ENCODE data around the gene CSGALNACT2.

The CSGALNACT2 gene

GRCh38 chr10:43166880-43167497, 28.7 kb downstream of the CSGALNACT2 start:
- TF ChIP-seq MAX (IDR thresholded peaks at IDR 0.05; ENCODE audit: low read depth, low read length) (no peak), CTCF (IDR thresholded peaks at IDR 0.05; ENCODE audit: low read depth, low read length) (no peak), POLR2A (IDR thresholded peaks at IDR 0.05; ENCODE audit: extremely low read depth, insufficient read length) (no peak), MYC (IDR thresholded peaks at IDR 0.05; ENCODE audit: low read depth, low read length) (no peak)
- H3K4me3 ChIP-seq (ENCODE audit: low read depth, low read length), result no peak overlapping the region
- peak; percentile 11 for DNase-seq (ENCODE audit: low read depth)

GRCh38 chr10:43167498-43167889, 29.2 kb downstream of the CSGALNACT2 start:
- no peak overlapping the region for H3K4me3 ChIP-seq (ENCODE audit: low read depth, low read length)

GRCh38 chr10:43170491-43170890, 32.2 kb downstream of the CSGALNACT2 start:
- no peak overlapping the region for H3K4me3 ChIP-seq (ENCODE audit: low read depth, low read length)
- DNase-seq (ENCODE audit: low read depth), result no peak
- no peak for TF ChIP-seq MYC (IDR thresholded peaks at IDR 0.05; ENCODE audit: low read depth, low read length)
- no peak for TF ChIP-seq CTCF (IDR thresholded peaks at IDR 0.05; ENCODE audit: low read depth, low read length)

More at GRCh38 chr10:43167498-43167889, 29.2 kb downstream of the CSGALNACT2 start:
- no peak for DNase-seq (ENCODE audit: low read depth)
- no peak for TF ChIP-seq POLR2A (IDR thresholded peaks at IDR 0.05; ENCODE audit: extremely low read depth, insufficient read length)
- TF ChIP-seq CTCF (IDR thresholded peaks at IDR 0.05; ENCODE audit: low read depth, low read length), result no peak
- TF ChIP-seq MYC (IDR thresholded peaks at IDR 0.05; ENCODE audit: low read depth, low read length), result no peak
- no peak for TF ChIP-seq MAX (IDR thresholded peaks at IDR 0.05; ENCODE audit: low read depth, low read length)

GRCh38 chr10:43172645-43173044, 34.4 kb downstream of the CSGALNACT2 start:
- H3K4me3 ChIP-seq (ENCODE audit: low read depth, low read length), result no peak overlapping the region
- TF ChIP-seq MAX (IDR thresholded peaks at IDR 0.05; ENCODE audit: low read depth, low read length), result no peak
- no peak for TF ChIP-seq CTCF (IDR thresholded peaks at IDR 0.05; ENCODE audit: low read depth, low read length)
- no peak for TF ChIP-seq MYC (IDR thresholded peaks at IDR 0.05; ENCODE audit: low read depth, low read length)
- no peak for TF ChIP-seq POLR2A (IDR thresholded peaks at IDR 0.05; ENCODE audit: extremely low read depth, insufficient read length)
- DNase-seq (ENCODE audit: low read depth), result no peak

- no peak for DNase-seq (ENCODE audit: low read depth)
- TF ChIP-seq MAX (IDR thresholded peaks at IDR 0.05; ENCODE audit: low read depth, low read length), result no peak
- TF ChIP-seq POLR2A (IDR thresholded peaks at IDR 0.05; ENCODE audit: extremely low read depth, insufficient read length), result no peak
- TF ChIP-seq CTCF (IDR thresholded peaks at IDR 0.05; ENCODE audit: low read depth, low read length), result no peak
- no peak for TF ChIP-seq MYC (IDR thresholded peaks at IDR 0.05; ENCODE audit: low read depth, low read length)
These were observed 34.9 kb downstream of the CSGALNACT2 start for GRCh38 chr10:43173120-43173519.

GRCh38 chr10:43174969-43175368, 36.7 kb downstream of the CSGALNACT2 start:
- TF ChIP-seq CTCF (IDR thresholded peaks at IDR 0.05; ENCODE audit: low read depth, low read length) (no peak), MYC (IDR thresholded peaks at IDR 0.05; ENCODE audit: low read depth, low read length) (no peak), MAX (IDR thresholded peaks at IDR 0.05; ENCODE audit: low read depth, low read length) (no peak), POLR2A (IDR thresholded peaks at IDR 0.05; ENCODE audit: extremely low read depth, insufficient read length) (no peak)
- DNase-seq (ENCODE audit: low read depth), result no peak
- H3K4me3 ChIP-seq (ENCODE audit: low read depth, low read length), result no peak overlapping the region

More at GRCh38 chr10:43173120-43173519, 34.9 kb downstream of the CSGALNACT2 start:
- H3K4me3 ChIP-seq (ENCODE audit: low read depth, low read length), result no peak overlapping the region

Data from NB4 (cell line).